Transverse colon (tissue), 4 donors: ENCODE data around the gene RAD21L1. TPM values are rescaled to one million over a fixed set of nuclear protein-coding genes. Genes with fewer than 3 reads are reported as not detected.

Experiments used
- DNase-seq: peaks from one replicate; pipeline ENCODE4 v3.0.0-alpha.2; 2019
- H3K27ac ChIP-seq, 4 donors: fragments of 200-600 bp; sonication (generic); 2 replicates each; pipeline ENCODE4 v1.5.1; 2016 to 2018; ENCODE audit warnings: inconsistent platforms in 4 of 4
- H3K27me3 ChIP-seq: fragments of 200-600 bp; sonication (generic); 2 replicates; pipeline ENCODE4 v1.5.1; 2017; ENCODE audit warnings: inconsistent platforms
- H3K36me3 ChIP-seq, 4 donors: fragments of 200-600 bp; sonication (generic); 2 replicates each; pipeline ENCODE4 v1.5.1; 2017 to 2019; ENCODE audit warnings: inconsistent platforms in 4 of 4
- H3K4me1 ChIP-seq, 4 donors: fragments of 200-600 bp; sonication (generic); 2 replicates each; pipeline ENCODE4 v1.5.1; 2017 to 2020; ENCODE audit warnings: inconsistent platforms in 4 of 4
- H3K4me3 ChIP-seq, 4 donors: fragments of 200-600 bp; sonication (generic); 1 replicate in 1 of 4; 2 replicates in 3 of 4; pipeline versions ENCODE4 v1.5.1 to v1.6.1; 2017 to 2019; ENCODE audit warnings: inconsistent platforms in 4 of 4
- H3K9me3 ChIP-seq, 2 donors: fragments of 200-600 bp; sonication (generic); 2 replicates each; pipeline ENCODE4 v1.5.1; 2017 to 2019; ENCODE audit warnings: inconsistent platforms in 2 of 2
- EP300 ChIP-seq: sonication (generic); formaldehyde crosslinking; IDR thresholded peaks from one replicate; pipeline ENCODE4 v1.6.1; 2017; ENCODE audit warnings: antibody characterized with exemption, low read depth
- POLR2A ChIP-seq: fragments of 450-650 bp; IDR thresholded peaks from one replicate; pipeline ENCODE4 v1.6.1; 2016; ENCODE audit warnings: antibody characterized with exemption, mild to moderate bottlenecking, moderate library complexity
- POLR2AphosphoS5 ChIP-seq, 3 donors: sonication (generic); formaldehyde crosslinking; IDR thresholded peaks; one replicate each; pipeline ENCODE4 v1.6.1; 2016; ENCODE audit warnings: antibody characterized with exemption in 3 of 3
- WGBS, 2 donors: methylation state at CpG; one replicate each; pipeline ENCODE4 v1.1.5; 2018; ENCODE audit warnings: low coverage in 1 of 2; 5-methylcytosine and 5-hydroxymethylcytosine counted together
- in situ Hi-C, 4 donors: fragments of 200-750 bp; cut with MboI; loops; one replicate each; pipeline versions ENCODE4 v1.15.0 to v1.15.1; 2017; ENCODE audit warnings: low sequenced_read_pairs in 3 of 4, low pct_ligation_motif_present in 1 of 4, low pct_unique_long_range_greater_than_20kb in 1 of 4
- intact Hi-C: fragments of 100-400 bp; cut with DNase I; formaldehyde crosslinking; loops from one replicate; pipeline ENCODE4 v1.15.1; 2023; ENCODE audit warnings: low total_unique reads
- total RNA-seq, 4 donors: library from RNA; depleted of rRNA; stranded (reverse); fragments of >200 nt; gene quantifications; one replicate each; pipeline ENCODE4 v1.1.0, GENCODE V29; 2016
- TF ChIP-seq, protein P1 (sequence below), 5 experiments: fragments of 200-600 bp in 3 of 5; fragments of 450-650 bp in 2 of 5; sonication (generic) in 3 of 5; IDR thresholded peaks; 1 replicate in 2 of 5; 2 replicates in 3 of 5; pipeline ENCODE4 v1.5.1; 2016 to 2017; ENCODE audit warnings: antibody characterized with exemption in 5 of 5, inconsistent platforms in 3 of 5, mild to moderate bottlenecking in 2 of 5, moderate library complexity in 1 of 5

RAD21L1 gene
- total RNA-seq, 4 donors from 2014 or later, result not detected

- Histone ChIP-seq H3K36me3 (no peaks in the 10 kb centered on the region), H3K27me3 (peaks cover 24% of the 10 kb centered on the region), H3K9me3 (no peaks in the 10 kb centered on the region), H3K4me3 (no peak overlapping the region), H3K27ac (no peak overlapping the region), H3K4me1 (peaks cover 6 to 15% (median 13%) of the 10 kb centered on the region in 4 donors)
- no peak for DNase-seq
- intact Hi-C loops (no loop called here), in situ Hi-C loops (no loop called here)
- TF ChIP-seq POLR2AphosphoS5 (IDR thresholded peaks at IDR 0.05), result no peak
- 92% methylated on average over 27 of the region's 27 CpGs; no CpG with 5 or more reads in 1 of the 2 donors for WGBS, 2 donors
Measured at GRCh38 chr20:1180949-1181348, 44.9 kb upstream of the RAD21L1 start.

GRCh38 chr20:1182106-1182505 is 43.7 kb upstream of the RAD21L1 start:
- no peaks in the 10 kb centered on the region for H3K36me3 ChIP-seq
- peaks cover 7 to 19% (median 15%) of the 10 kb centered on the region in 4 donors for H3K4me1 ChIP-seq
- H3K27me3 ChIP-seq, result peaks cover 25% of the 10 kb centered on the region
- no peaks in the 10 kb centered on the region for H3K9me3 ChIP-seq
- in situ Hi-C loops (no loop called here), intact Hi-C loops (no loop called here)
- 47 to 66% methylated on average over 3 to 4 of the region's 4 CpGs for whole genome bisulfite sequencing, 2 donors
- no peak overlapping the region for H3K27ac ChIP-seq
- H3K4me3 ChIP-seq, result no peak overlapping the region
- no peak for TF ChIP-seq EP300
- no peak for DNase-seq

- peaks cover 7 to 24% (median 22%) of the 10 kb centered on the region in 4 donors for H3K4me1 ChIP-seq
- WGBS, 2 donors, result 53 to 79% methylated on average over 4 to 6 of the region's 6 CpGs
- H3K9me3 ChIP-seq, result no peaks in the 10 kb centered on the region
- no peak for DNase-seq
- no peak overlapping the region for H3K27ac ChIP-seq
- no peak overlapping the region for H3K4me3 ChIP-seq
- intact Hi-C loops, result no loop called here
- TF ChIP-seq POLR2AphosphoS5 (IDR thresholded peaks at IDR 0.05) (no peak), EP300 (no peak), POLR2A (no peak)
- TF ChIP-seq, protein P1, sequence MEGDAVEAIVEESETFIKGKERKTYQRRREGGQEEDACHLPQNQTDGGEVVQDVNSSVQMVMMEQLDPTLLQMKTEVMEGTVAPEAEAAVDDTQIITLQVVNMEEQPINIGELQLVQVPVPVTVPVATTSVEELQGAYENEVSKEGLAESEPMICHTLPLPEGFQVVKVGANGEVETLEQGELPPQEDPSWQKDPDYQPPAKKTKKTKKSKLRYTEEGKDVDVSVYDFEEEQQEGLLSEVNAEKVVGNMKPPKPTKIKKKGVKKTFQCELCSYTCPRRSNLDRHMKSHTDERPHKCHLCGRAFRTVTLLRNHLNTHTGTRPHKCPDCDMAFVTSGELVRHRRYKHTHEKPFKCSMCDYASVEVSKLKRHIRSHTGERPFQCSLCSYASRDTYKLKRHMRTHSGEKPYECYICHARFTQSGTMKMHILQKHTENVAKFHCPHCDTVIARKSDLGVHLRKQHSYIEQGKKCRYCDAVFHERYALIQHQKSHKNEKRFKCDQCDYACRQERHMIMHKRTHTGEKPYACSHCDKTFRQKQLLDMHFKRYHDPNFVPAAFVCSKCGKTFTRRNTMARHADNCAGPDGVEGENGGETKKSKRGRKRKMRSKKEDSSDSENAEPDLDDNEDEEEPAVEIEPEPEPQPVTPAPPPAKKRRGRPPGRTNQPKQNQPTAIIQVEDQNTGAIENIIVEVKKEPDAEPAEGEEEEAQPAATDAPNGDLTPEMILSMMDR (IDR thresholded peaks at IDR 0.05), result no peak
- peaks cover 25% of the 10 kb centered on the region for H3K27me3 ChIP-seq
- no peaks in the 10 kb centered on the region for H3K36me3 ChIP-seq
- in situ Hi-C loops, result no loop called here
Measured at GRCh38 chr20:1183153-1183552, 42.7 kb upstream of the RAD21L1 start.

DNA sequence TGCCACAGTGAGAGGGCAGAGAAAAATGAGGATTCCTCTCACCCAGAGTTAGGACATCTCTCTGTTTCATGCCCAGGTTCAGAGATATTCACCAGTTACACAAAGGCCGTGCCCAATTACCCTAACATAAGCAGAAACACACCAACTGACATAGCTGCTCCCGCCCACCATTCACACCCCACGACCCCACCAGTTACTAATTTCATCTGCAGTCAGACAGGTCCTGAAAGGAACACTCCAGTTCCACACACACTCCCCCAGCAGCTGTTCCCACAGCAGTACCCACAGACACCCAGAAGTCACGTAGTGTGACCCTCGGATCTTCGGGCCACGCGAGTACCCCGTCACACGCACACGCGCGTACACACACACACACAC is 41.6 kb upstream of the RAD21L1 start:
- Histone ChIP-seq H3K9me3 (no peaks in the 10 kb centered on the region), H3K27me3 (peaks cover 25% of the 10 kb centered on the region), H3K4me3 (no peak overlapping the region), H3K4me1 (peaks cover 7 to 24% (median 22%) of the 10 kb centered on the region in 4 donors), H3K36me3 (no peaks in the 10 kb centered on the region), H3K27ac (no peak overlapping the region)
- in situ Hi-C loops, result no loop called here
- DNase-seq, result no peak
- 29% methylated on average over 13 of the region's 13 CpGs; no CpG with 5 or more reads in 1 of the 2 donors for WGBS, 2 donors
- no peak for TF ChIP-seq POLR2A
- intact Hi-C loops, result no loop called here

DNA sequence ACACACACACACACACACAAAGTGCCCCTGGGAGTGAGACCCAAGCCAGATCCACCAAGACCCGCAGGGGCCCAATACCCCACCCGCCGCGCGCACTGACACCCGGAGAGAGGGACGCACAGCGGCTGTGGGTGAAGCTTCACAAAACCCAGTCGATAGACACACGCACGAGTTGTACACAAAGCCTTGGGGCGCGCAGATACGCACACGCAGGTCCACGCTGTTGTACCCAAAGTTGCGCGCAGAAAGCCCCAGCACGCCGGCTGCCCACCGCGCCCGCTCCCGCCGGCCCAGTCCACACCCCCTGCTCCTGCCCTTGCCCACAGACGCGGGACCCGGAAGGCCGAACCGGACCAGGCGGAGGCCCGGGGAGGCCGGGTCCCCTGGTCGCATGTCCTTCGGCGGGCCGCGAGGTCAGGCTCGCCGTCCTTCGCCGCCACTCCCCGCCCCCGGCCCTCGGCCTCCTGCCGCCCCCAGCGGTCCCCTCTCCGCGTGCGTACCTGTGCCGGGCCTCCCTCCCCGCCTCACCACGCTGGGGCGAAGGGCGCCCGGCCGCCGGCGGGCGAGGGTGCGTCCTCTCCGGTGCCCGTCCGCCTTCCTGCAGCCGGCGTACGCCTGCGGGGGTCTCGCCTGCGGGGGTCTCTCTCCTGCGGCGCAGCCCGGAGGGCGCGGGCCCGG is 41.1 kb upstream of the RAD21L1 start, which contains the start of gene TMEM74B:
TSS of gene TMEM74B (minus strand) at position 344 of the 678 bp plus-strand sequence. CDS start 1,180 bp downstream, outside the sequence.
- no peaks in the 10 kb centered on the region for H3K9me3 ChIP-seq
- H3K27me3 ChIP-seq, result peaks cover 25% of the 10 kb centered on the region
- TF ChIP-seq POLR2AphosphoS5 (IDR thresholded peaks at IDR 0.05) (no peak), EP300 (no peak), POLR2A (no peak)
- TF ChIP-seq, protein P1 (IDR thresholded peaks at IDR 0.05), result no peak
- peaks cover 7 to 24% (median 22%) of the 10 kb centered on the region in 4 donors for H3K4me1 ChIP-seq
- peak within 1 kb of the TSS in 1 of 4 donors; percentile 17 for H3K27ac ChIP-seq
- peak within 1 kb of the TSS; percentile 11 to 53 (median 42) for H3K4me3 ChIP-seq
- no peaks in the 10 kb centered on the region for H3K36me3 ChIP-seq
- intact Hi-C loops, result no loop called here
- 2% methylated on average over 42 of the region's 76 CpGs; no CpG with 5 or more reads in 1 of the 2 donors for WGBS, 2 donors
- no peak for DNase-seq
- in situ Hi-C loops, result no loop called here
